Fibroblast of mammary gland (primary cell): Measurements from ENCODE around the gene ROMO1.
"Not testable (repeated sequence)": the region's sequence is repeated elsewhere in the genome, so short reads cannot be mapped to it uniquely, and the experiment has no call there.

Experiments used
- DNase-seq: peaks from one replicate; pipeline ENCODE4 v3.0.0-alpha.2; 2010; ENCODE audit warnings: low read depth
- H3K4me3 ChIP-seq: 2 replicates; pipeline ENCODE4 v1.5.1; 2011; ENCODE audit warnings: low read depth, mild to moderate bottlenecking, low read length, moderate library complexity; ENCODE audit not compliant: control insufficient read depth
- TF ChIP-seq, protein P1 (sequence below): conservative IDR thresholded peaks from 2 replicates; pipeline ENCODE4 v1.5.1; 2011; ENCODE audit warnings: low read depth, low read length, inconsistent platforms; ENCODE audit not compliant: control insufficient read depth, insufficient read depth

The ROMO1 gene

DNA sequence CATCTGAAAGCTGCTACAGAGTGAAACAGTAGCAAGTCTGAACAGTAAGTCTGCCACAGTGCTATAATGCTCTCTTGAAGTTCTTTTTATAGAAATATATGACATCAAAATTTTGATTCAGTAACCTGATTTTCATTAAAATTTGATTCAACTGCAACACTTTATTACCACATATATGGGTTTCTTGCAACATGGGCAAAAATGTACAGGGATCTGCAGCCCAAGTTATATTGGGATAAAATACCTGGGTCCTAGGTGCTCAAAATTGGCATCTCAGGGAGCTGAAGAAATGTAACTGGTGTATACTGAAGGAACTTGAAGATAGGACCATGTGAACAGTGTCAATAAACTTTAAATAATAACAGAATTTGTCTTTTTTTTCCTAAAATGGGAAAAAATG, 10.8 kb downstream of the ROMO1 start:
- TF ChIP-seq, protein P1, sequence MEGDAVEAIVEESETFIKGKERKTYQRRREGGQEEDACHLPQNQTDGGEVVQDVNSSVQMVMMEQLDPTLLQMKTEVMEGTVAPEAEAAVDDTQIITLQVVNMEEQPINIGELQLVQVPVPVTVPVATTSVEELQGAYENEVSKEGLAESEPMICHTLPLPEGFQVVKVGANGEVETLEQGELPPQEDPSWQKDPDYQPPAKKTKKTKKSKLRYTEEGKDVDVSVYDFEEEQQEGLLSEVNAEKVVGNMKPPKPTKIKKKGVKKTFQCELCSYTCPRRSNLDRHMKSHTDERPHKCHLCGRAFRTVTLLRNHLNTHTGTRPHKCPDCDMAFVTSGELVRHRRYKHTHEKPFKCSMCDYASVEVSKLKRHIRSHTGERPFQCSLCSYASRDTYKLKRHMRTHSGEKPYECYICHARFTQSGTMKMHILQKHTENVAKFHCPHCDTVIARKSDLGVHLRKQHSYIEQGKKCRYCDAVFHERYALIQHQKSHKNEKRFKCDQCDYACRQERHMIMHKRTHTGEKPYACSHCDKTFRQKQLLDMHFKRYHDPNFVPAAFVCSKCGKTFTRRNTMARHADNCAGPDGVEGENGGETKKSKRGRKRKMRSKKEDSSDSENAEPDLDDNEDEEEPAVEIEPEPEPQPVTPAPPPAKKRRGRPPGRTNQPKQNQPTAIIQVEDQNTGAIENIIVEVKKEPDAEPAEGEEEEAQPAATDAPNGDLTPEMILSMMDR, result no peak
- DNase-seq, result no peak
- no peak overlapping the region for H3K4me3 ChIP-seq

- no peak overlapping the region for H3K4me3 ChIP-seq
- TF ChIP-seq, protein P1, result no peak
- DNase-seq, result no peak
Observed at GRCh38 chr20:35710884-35711587, 11.8 kb downstream of the ROMO1 start.

GRCh38 chr20:35711588-35712209, 12.5 kb downstream of the ROMO1 start:
- H3K4me3 ChIP-seq, result no peak overlapping the region
- no peak for DNase-seq
- TF ChIP-seq, protein P1, result no peak

DNA sequence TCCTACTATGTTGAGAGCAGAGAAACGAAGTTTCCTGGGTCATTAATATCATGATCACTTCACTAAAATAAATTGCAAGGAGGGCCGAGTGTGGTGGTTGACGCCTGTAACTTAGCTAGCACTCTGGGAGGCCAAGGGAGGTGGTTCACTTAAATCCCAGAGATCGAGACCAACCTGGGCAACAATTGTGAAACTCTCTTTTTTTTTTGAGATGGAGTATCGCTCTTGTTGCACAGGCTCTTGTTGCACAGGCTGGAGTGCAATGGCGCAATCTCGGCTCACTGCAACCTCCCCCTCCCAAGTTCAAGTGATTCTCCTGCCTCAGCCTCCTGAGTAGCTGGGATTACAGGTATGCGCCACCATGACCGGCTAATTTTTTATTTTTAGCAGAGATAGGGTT, 13.9 kb downstream of the ROMO1 start:
- not testable (repeated sequence) for DNase-seq, H3K4me3 ChIP-seq

DNA sequence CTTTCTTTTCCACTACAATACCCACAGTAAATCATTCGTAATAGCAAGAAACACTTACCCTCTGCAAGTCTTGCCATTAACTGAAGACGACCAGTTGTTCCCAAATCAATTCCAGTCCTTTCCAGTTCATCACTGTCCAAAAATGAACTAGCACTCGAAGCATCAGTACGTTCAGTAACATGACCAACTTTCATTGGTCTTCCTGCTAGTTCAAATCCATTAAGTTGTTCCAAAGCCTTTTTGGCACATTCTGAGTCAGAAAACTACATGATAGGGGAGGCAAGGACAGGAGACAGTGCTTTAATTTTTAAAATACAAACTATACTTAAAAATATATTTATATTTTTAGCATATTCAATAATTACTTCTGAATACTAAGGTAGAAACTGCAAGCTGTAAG, 14.9 kb downstream of the ROMO1 start:
- no peak overlapping the region for H3K4me3 ChIP-seq
- TF ChIP-seq, protein P1, result no peak
- DNase-seq, result no peak

GRCh38 chr20:35715652-35716051, 16.4 kb downstream of the ROMO1 start:
- TF ChIP-seq, protein P1, result no peak
- DNase-seq, result no peak
- no peak overlapping the region for H3K4me3 ChIP-seq

DNA sequence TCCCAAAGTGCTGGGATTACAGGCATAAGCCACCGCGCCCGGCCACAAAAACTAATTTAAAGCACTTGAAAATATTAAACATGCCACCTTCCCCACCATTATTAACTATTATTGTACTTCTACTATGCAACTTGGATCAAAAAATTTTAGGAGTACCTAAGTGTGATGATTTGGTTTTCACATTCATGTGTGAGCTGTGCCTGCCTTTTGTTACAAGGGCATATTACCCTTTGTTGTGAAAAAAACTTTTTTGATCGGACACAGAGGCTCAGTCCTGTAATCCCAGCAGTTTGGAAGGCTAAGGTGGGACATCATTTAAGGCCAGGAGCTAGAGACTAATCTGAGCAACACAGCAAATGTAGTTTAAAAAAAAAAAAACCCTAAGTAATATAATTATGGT, 17.1 kb downstream of the ROMO1 start:
- H3K4me3 ChIP-seq, result no peak overlapping the region
- no peak for DNase-seq
- TF ChIP-seq, protein P1, result no peak

DNA sequence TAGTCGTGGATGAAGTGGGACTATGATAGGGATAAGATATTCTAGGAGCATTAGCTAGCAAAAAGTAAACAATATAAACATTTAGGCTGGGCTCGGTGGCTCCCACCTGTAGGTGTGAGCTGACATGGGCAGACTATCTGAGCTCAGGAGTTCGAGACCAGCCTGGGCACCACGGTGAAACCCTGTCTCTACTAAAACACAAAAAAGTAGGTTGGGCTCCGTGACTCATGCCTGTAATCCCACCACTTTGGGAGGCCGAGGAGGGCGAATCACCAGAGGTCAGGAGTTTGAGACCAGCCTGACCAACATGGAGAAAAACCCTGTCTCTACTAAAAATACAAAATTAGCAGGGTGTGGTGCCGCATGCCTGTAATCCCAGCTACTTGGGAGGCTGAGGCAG, 19.1 kb downstream of the ROMO1 start:
- not testable (repeated sequence) for H3K4me3 ChIP-seq

More for the DNA sequence above, 19.1 kb downstream of the ROMO1 start:
- peak; percentile 35 for DNase-seq
